GM19238 (cell line): ENCODE data around the gene CFAP68.
"Not testable (repeated sequence)": the region's sequence is repeated elsewhere in the genome, so short reads cannot be mapped to it uniquely, and the experiment has no call there.

Experiments
- DNase-seq: peaks from one replicate; pipeline ENCODE4 v3.0.0; 2011; ENCODE audit warnings: low spot score; ENCODE audit not compliant: insufficient read length

The CFAP68 gene

DNA sequence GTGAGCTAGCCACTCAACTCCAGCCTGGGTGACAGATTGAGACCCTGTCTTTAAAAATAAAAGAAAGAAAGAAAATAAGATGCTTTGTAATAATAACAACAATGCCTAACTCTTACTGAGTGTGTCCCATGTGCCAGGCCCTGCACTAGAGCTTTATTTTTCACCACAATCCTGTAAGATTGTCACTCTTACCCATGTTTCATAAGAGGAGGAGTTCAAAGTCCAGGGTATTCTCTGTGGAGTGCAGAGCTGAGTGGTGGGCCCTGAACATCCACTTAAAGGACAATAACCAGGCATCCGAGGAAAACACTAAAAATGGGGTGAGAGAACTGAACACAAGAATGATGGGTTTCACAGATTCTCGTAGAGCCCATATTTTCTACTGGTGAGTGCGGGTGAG, 38.4 kb downstream of the CFAP68 start:
- no peak for DNase-seq

DNA sequence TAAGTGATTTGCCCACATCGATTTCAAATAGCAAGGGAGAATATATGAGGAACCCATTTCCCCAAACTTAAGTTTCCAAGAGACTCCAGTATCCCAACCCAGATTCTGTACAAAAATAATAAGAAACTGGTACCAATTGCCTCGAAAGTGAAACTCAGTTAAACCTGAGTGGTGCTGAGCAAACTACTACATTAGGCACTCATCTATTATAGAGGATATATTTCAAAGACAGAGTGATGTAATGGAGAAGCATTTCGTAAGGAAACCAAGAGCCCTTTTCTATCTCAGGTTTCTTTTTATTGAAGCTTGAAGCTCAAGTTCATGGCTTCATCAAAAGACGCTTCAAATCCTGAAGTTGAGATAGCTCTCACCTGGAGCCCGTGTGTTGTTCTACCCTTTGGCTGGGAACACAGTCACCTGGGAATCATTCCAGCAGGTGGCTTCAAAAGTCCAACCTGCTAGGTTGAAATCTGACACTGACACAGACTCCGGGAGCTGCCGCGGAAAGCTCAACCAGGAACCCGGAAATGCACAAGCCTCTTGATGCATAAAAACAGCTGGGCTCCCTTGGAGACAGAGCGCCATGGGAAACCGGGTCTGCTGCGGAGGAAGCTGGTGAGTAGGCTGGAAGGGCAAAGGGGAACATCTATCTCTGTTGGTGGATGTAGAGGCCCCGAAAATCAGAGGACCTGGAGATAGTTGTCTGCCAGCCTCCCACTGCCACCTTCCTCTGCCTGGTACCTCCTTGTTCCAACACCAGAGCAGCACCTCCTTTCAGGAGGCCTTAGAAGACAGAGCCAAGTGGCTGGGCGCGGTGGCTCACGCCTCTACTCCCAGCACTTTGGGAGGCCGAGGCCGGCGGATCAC, 39.3 kb downstream of the CFAP68 start, which contains the start of gene C11orf52:
C11orf52 (plus strand) TSS at position 524 of the 867 bp plus-strand sequence; CDS start at position 584, 60 bp downstream.
- DNase-seq, result no peak

- DNase-seq, result no peak
These were observed 41.6 kb downstream of the CFAP68 start for GRCh38 chr11:111920908-111921307.

DNA sequence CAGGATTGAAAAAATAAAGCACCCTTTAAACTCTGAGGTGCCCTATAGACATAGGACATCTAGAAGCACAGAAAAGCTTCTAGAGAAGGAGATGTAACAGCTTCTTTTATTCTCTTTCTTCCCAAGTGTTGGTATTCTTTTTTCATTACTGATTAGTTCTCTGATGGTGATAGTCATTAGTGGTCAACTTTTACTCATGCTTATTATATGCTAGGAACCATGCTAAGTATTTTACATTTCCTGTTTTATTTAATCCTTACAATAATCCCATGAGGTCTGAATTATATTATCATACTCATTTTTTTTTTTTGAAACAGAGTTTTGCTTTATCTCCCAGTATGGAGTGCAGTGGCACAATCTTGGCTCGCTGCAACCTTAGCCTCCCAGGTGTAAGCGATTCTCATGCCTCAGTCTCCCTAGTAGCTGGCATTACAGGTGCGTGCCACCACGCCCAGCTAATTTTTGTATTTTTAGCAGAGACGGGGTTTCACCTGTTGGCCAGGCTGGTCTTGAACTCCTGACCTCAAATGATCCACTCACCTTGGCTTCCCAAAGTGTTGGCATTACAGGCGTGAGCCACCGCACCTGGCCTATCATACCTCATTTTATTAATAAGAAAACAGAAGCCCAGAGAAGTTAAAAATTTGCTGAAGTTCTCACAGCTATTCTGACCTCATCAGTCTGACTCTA, 42.3 kb downstream of the CFAP68 start:
- no peak for DNase-seq

- no peak for DNase-seq
These were observed 43.5 kb downstream of the CFAP68 start for GRCh38 chr11:111922803-111923202.

DNA sequence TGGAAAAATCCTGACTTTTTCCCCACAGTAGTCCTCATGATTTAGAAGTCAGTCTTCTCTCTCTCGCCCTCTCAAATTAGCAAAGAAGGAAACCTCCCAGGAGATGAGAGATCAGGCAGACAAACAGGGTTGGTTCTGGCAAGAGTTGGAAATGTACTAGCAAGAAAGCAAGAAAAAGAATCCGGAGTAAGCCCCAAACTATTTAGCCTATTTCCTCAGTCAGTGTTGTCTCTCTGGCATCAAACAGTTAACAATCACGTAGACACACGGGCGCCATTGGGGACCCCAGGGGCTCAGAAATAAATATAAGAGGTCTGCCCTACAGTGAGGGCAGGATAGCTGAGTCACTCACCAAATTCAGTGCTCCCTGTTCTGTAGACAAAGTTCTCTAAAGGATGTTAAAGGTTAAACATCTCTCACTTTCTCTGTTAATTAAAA, 44.0 kb downstream of the CFAP68 start:
- no peak for DNase-seq

DNA sequence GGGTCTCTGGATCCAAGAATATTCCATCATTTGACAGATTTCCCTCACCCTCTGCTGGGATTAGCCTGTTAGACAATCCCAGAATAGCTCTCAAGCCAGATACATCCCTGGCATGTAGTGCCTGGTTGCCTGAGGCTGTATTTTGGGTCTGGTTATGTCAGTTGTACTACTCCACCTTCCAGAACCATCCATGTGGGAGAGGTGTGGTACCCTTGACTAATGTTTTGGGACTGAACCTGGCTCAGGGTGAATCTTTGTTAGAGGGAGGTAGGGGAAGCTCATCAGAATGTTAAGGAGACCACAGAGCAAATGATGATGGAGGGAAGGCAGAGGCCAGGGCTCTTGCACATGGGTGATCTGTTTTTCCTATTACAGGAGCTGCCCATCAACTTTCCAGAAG, 44.6 kb downstream of the CFAP68 start:
- no peak for DNase-seq

DNA sequence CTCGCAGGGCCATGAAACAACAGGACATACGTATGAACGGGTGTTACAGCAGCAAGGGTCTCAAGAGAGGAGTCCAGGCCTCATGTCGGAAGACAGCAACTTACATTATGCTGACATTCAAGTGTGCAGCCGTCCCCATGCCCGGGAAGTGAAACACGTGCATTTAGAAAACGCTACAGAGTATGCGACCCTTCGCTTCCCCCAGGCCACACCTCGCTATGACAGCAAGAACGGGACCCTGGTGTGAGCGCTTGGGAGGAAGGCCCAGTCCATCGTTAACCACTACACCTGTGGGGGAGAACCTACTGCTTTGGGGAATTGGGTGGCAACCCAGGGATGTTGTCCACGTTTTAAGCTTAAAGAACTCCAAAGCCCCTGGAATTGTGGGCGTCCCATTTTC, 46.6 kb downstream of the CFAP68 start:
- no peak for DNase-seq

GRCh38 chr11:111926505-111927391, 47.4 kb downstream of the CFAP68 start:
- DNase-seq, result peak; percentile 93

DNA sequence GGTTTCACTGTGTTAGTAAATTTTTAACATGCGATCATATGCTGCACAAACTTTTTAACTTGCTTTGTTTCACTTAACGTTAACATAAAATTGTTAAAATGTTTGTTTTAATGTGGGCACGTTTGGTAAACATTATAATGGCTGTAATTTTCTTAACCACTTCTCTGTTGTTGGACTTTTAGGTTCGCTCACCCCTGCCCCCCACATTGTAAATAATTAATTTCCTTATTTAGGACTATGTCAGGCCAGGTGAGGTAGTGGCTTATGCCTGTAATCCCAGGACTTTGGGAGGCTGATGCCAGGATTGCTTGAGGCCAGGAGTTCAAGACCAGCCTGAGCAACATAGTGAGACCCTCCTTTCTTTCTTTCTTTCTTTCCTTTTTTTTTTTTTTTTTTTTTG, 51.1 kb downstream of the CFAP68 start:
- DNase-seq, result no peak

DNA sequence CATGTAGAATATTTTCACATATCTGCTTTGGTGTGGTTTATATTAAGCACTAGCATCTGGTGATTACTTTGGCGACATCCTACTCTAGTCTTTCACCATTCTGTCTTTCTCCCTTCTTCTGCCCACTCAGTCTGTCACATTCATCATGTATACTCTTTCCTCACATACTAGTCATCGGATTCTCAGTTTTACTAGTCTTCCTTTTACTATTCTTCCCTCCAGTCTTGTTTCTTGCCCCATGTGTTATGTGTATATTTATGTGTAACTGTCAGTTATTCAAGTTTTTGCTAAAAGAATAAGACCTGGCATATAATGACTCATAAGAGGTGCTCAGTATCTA, 53.2 kb downstream of the CFAP68 start:
- no peak for DNase-seq

GRCh38 chr11:111933176-111933575, 53.8 kb downstream of the CFAP68 start:
- not testable (repeated sequence) for DNase-seq

GRCh38 chr11:111933872-111934271, 54.5 kb downstream of the CFAP68 start:
- DNase-seq, result no peak

- no peak for DNase-seq
These were observed 55.0 kb downstream of the CFAP68 start for GRCh38 chr11:111934306-111934705.
